Keratinocyte (primary cell): ENCODE results near the gene CLDN24. TPM values are rescaled to one million over a fixed set of nuclear protein-coding genes. Genes with fewer than 3 reads are reported as not detected.

Source experiments
- DNase-seq: peaks from one replicate; pipeline ENCODE4 v3.0.0-alpha.2; 2011; ENCODE audit warnings: low read depth, missing footprints, low spot score
- FAIRE-seq: peaks from 2 replicates; lab custom pipeline; 2011; peaks lifted over from hg19 to GRCh38; lab: Jason Lieb, UNC
- H2AFZ ChIP-seq: 2 replicates; pipeline ENCODE4 v1.6.0; 2012; ENCODE audit warnings: low read length, control low read depth, inconsistent platforms; ENCODE audit not compliant: control insufficient read depth
- H3K27ac ChIP-seq: 2 replicates; pipeline ENCODE4 v1.5.1; 2011; ENCODE audit warnings: low read length; ENCODE audit not compliant: control insufficient read depth, insufficient read depth
- H3K27me3 ChIP-seq: 3 replicates; pipeline ENCODE4 v1.6.0; 2011; ENCODE audit warnings: low read length; ENCODE audit not compliant: control insufficient read depth, insufficient read depth; ENCODE audit errors: extremely low read depth
- H3K36me3 ChIP-seq, 2 experiments: 2 replicates in 1 of 2; 3 replicates in 1 of 2; pipeline ENCODE4 v1.5.1; 2011; ENCODE audit warnings: low read length in 2 of 2, mild to moderate bottlenecking in 1 of 2; ENCODE audit not compliant: control insufficient read depth in 2 of 2, insufficient read depth in 2 of 2; ENCODE audit errors: extremely low read depth in 1 of 2
- H3K4me1 ChIP-seq: 3 replicates; pipeline ENCODE4 v1.5.1; 2011; ENCODE audit warnings: low read length; ENCODE audit not compliant: control insufficient read depth, insufficient read depth; ENCODE audit errors: extremely low read depth
- H3K4me2 ChIP-seq: 3 replicates; pipeline ENCODE4 v1.6.0; 2011; ENCODE audit warnings: low read depth, low read length; ENCODE audit not compliant: control insufficient read depth, insufficient read depth; ENCODE audit errors: extremely low read depth
- H3K4me3 ChIP-seq, 3 experiments: fragments of 200-600 bp in 1 of 3; sonication (generic) in 1 of 3; 2 replicates in 2 of 3; 3 replicates in 1 of 3; pipeline ENCODE4 v1.5.1; 2011 to 2016; ENCODE audit warnings: low read length in 3 of 3, mild to moderate bottlenecking in 3 of 3, control low read depth in 2 of 3, inconsistent platforms in 1 of 3, low read depth in 1 of 3, mixed read lengths in 1 of 3, mixed run types in 1 of 3, moderate library complexity in 1 of 3; ENCODE audit not compliant: control insufficient read depth in 2 of 3, insufficient read depth in 2 of 3; ENCODE audit errors: extremely low read depth in 1 of 3
- H3K79me2 ChIP-seq: 2 replicates; pipeline ENCODE4 v1.6.0; 2012; ENCODE audit warnings: low read length; ENCODE audit not compliant: control insufficient read depth, insufficient read depth
- H3K9ac ChIP-seq: 3 replicates; pipeline ENCODE4 v1.6.0; 2011; ENCODE audit warnings: low read length; ENCODE audit not compliant: control insufficient read depth, insufficient read depth; ENCODE audit errors: extremely low read depth
- H3K9me1 ChIP-seq: 3 replicates; pipeline ENCODE4 v1.6.0; 2011; ENCODE audit warnings: low read length; ENCODE audit not compliant: control insufficient read depth, insufficient read depth; ENCODE audit errors: extremely low read depth
- H3K9me3 ChIP-seq: 2 replicates; pipeline ENCODE4 v1.5.1; 2012; ENCODE audit warnings: low read depth, low read length; ENCODE audit not compliant: control insufficient read depth
- H4K20me1 ChIP-seq: 3 replicates; pipeline ENCODE4 v1.6.0; 2011; ENCODE audit warnings: low read length; ENCODE audit not compliant: control insufficient read depth, insufficient read depth; ENCODE audit errors: extremely low read depth
- CTCF ChIP-seq, 3 experiments: IDR thresholded peaks in 1 of 3; conservative IDR thresholded peaks in 1 of 3; optimal IDR thresholded peaks in 1 of 3; 2 replicates in 2 of 3; 3 replicates in 1 of 3; pipeline versions ENCODE3 to v1.5.1; 2011; ENCODE audit warnings: low read length in 3 of 3, mild to moderate bottlenecking in 3 of 3, moderate library complexity in 2 of 3, control low read depth in 1 of 3, inconsistent platforms in 1 of 3; ENCODE audit not compliant: insufficient read depth in 2 of 3; ENCODE audit errors: extremely low read depth in 1 of 3
- EZH2 ChIP-seq: IDR thresholded peaks from one replicate; pipeline ENCODE4 v1.6.1; 2012; ENCODE audit warnings: inconsistent platforms, mild to moderate bottlenecking, low read length, moderate library complexity
- dilution Hi-C: fragments of 300-500 bp; cut with MboI; formaldehyde crosslinking; loops from one replicate; pipeline ENCODE4 v1.7.0; 2020; ENCODE audit warnings: low sequenced_read_pairs; ENCODE audit not compliant: extremely low pct_ligation_motif_present
- polyA plus RNA-seq, 5 experiments: library from polyadenylated mRNA; depleted of rRNA in 3 of 5; stranded (reverse) in 3 of 5; stranded (forward) in 1 of 5; unstranded in 1 of 5; fragments of >200 nt; gene quantifications; 1 replicate in 1 of 5; 2 replicates in 3 of 5; 3 replicates in 1 of 5; pipeline versions ENCODE4 v1.2.1 to v1.2.3, GENCODE V29; 2011 to 2012; ENCODE audit warnings: missing spikeins in 2 of 5, low read depth in 1 of 5, low replicate concordance in 1 of 5

CLDN24 gene
- polyA plus RNA-seq, 1 donor (not counting 4 experiments of a cell fraction or from before 2014, with no cell fraction given) = not detected

- no peak for FAIRE-seq
Measured at GRCh38 chr4:183297675-183298074, 24.6 kb downstream of the CLDN24 start.

GRCh38 chr4:183295711-183296110 is 26.5 kb downstream of the CLDN24 start:
- Histone ChIP-seq H3K4me1 (peaks cover 8% of the 10 kb centered on the region), H3K4me3 (no peak overlapping the region), H4K20me1 (no peaks in the 10 kb centered on the region), H3K36me3 (peaks cover 3 to 6% of the 10 kb centered on the region in 2 experiments), H3K27me3 (no peaks in the 10 kb centered on the region), H2AFZ (no peak overlapping the region), H3K4me2 (no peak overlapping the region), H3K9me3 (no peaks in the 10 kb centered on the region), H3K27ac (no peak overlapping the region), H3K79me2 (no peaks in the 10 kb centered on the region), H3K9me1 (no peaks in the 10 kb centered on the region), H3K9ac (no peak overlapping the region)
- dilution Hi-C loops = no loop called here
- DNase-seq (no peak), FAIRE-seq (no peak)
- TF ChIP-seq CTCF (optimal IDR thresholded peaks at IDR 0.05 in 1 of 3, IDR thresholded peaks at IDR 0.05 in 1 of 3, conservative IDR thresholded peaks at IDR 0.05 in 1 of 3; ENCODE audit: extremely low read depth in 1 of 3, insufficient read depth in 2 of 3, low read length in 3 of 3) = no peak
- TF ChIP-seq EZH2 = no peak

More at GRCh38 chr4:183297675-183298074, 24.6 kb downstream of the CLDN24 start:
- no peak for TF ChIP-seq CTCF (optimal IDR thresholded peaks at IDR 0.05 in 1 of 3, IDR thresholded peaks at IDR 0.05 in 1 of 3, conservative IDR thresholded peaks at IDR 0.05 in 1 of 3; ENCODE audit: extremely low read depth in 1 of 3, insufficient read depth in 2 of 3, low read length in 3 of 3)
- TF ChIP-seq EZH2 = no peak
- Histone ChIP-seq H3K27me3 (no peaks in the 10 kb centered on the region), H3K9me3 (no peaks in the 10 kb centered on the region), H3K79me2 (no peaks in the 10 kb centered on the region), H3K4me2 (no peak overlapping the region), H3K27ac (no peak overlapping the region), H3K36me3 (peaks cover 2 to 3% of the 10 kb centered on the region in 2 experiments), H3K4me1 (peaks cover 8% of the 10 kb centered on the region), H3K9me1 (no peaks in the 10 kb centered on the region), H3K9ac (no peak overlapping the region), H4K20me1 (no peaks in the 10 kb centered on the region), H2AFZ (no peak overlapping the region), H3K4me3 (no peak overlapping the region)
- dilution Hi-C loops = no loop called here
- no peak for DNase-seq
